HCT116 (cell line): ENCODE measurements around the gene TDRD10. TPM values are rescaled to one million over a fixed set of nuclear protein-coding genes. Genes with fewer than 3 reads are reported as not detected.

Experiments used
- ATAC-seq: fragments of 200-7000 bp; cut with Tn5 transposase; 2 replicates; pipeline ENCODE4 v1.9.1; 2020; ENCODE audit warnings: mild to moderate bottlenecking, moderate library complexity
- BruUV-seq: library from RNA; stranded (reverse); fragments of 400-500 nt; replicated peaks from 2 replicates; lab custom pipeline; 2021; lab: Mats Ljungman, UMichigan
- CTCF ChIA-PET: fragments of 300-600 bp; sonication (Branson Sonifier 250); formaldehyde crosslinking; loops from one replicate; lab custom pipeline; 2021; ENCODE audit warnings: antibody characterized with exemption; lab: Charles Lee
- POLR2A ChIA-PET: fragments of 300-600, 350-600 bp; sonication (Branson Sonifier 250); formaldehyde crosslinking; loops from one replicate; lab custom pipeline; 2021; ENCODE audit warnings: antibody characterized with exemption; lab: Charles Lee
- RAD21 ChIA-PET, 2 experiments: fragments of 300-600 bp; sonication (Branson Sonifier 250); formaldehyde crosslinking; loops; one replicate each; lab custom pipeline; 2023; ENCODE audit warnings: low total read pairs in 2 of 2; ENCODE audit not compliant: uncharacterized antibody in 2 of 2, unreplicated experiment in 2 of 2, low non-redundant PET in 1 of 2; lab: Charles Lee
- DNase-seq: peaks from one replicate; pipeline ENCODE4 v3.0.0-alpha.2; 2010; ENCODE audit warnings: low read depth, low spot score
- H2AFZ ChIP-seq: fragments of 200-600 bp; shearing (Covaris generic), sonication (generic); 2 replicates; pipeline ENCODE4 v1.6.1; 2017; ENCODE audit warnings: low read depth, mixed run types, mixed read lengths, antibody characterized with exemption, low read length; ENCODE audit not compliant: poor library complexity, severe bottlenecking
- H3K27ac ChIP-seq: 2 replicates; pipeline ENCODE4 v1.5.1; 2012; ENCODE audit warnings: low read depth, low read length
- H3K27me3 ChIP-seq: fragments of 200-600 bp; sonication (generic); 2 replicates; pipeline ENCODE4 v1.6.1; 2016; ENCODE audit warnings: mixed run types, low read length, mixed read lengths; ENCODE audit not compliant: insufficient read depth
- H3K36me3 ChIP-seq, 2 experiments: fragments of 200-500 bp in 1 of 2; fragments of 200-600 bp in 1 of 2; sonication (Bioruptor generic) in 1 of 2; sonication (generic) in 1 of 2; 2 replicates each; pipeline versions ENCODE4 v1.5.1 to v1.6.1; 2014 to 2016; ENCODE audit warnings: low read length in 2 of 2, inconsistent platforms in 1 of 2, mixed read lengths in 1 of 2, mixed run types in 1 of 2; ENCODE audit not compliant: insufficient read depth in 2 of 2, control insufficient read depth in 1 of 2
- H3K4me1 ChIP-seq, 2 experiments: fragments of 200-600 bp in 1 of 2; sonication (generic) in 1 of 2; 2 replicates each; pipeline versions ENCODE4 v1.5.1 to v1.6.1; 2012 to 2017; ENCODE audit warnings: low read length in 2 of 2, inconsistent platforms in 1 of 2, mild to moderate bottlenecking in 1 of 2, mixed read lengths in 1 of 2, mixed run types in 1 of 2, moderate library complexity in 1 of 2; ENCODE audit not compliant: insufficient read depth in 2 of 2, control insufficient read depth in 1 of 2
- H3K4me2 ChIP-seq: fragments of 200-600 bp; sonication (generic); 2 replicates; pipeline ENCODE4 v1.6.1; 2017; ENCODE audit warnings: mixed run types, low read length, mixed read lengths
- H3K4me3 ChIP-seq, 2 experiments: fragments of 200-600 bp in 1 of 2; sonication (generic) in 1 of 2; replicated peaks in 1 of 2; 2 replicates each; pipeline ENCODE4 v1.5.1; 2011 to 2016; ENCODE audit warnings: low read length in 2 of 2, control low read depth in 1 of 2, low read depth in 1 of 2, mild to moderate bottlenecking in 1 of 2, mixed read lengths in 1 of 2, mixed run types in 1 of 2
- H3K79me2 ChIP-seq: fragments of 200-600 bp; sonication (generic); 2 replicates; pipeline ENCODE4 v1.6.1; 2017; ENCODE audit warnings: mild to moderate bottlenecking, mixed run types, low read length, moderate library complexity, mixed read lengths; ENCODE audit not compliant: insufficient read depth
- H3K9ac ChIP-seq: fragments of 200-600 bp; sonication (generic); 2 replicates; pipeline ENCODE4 v1.6.1; 2016; ENCODE audit warnings: low read length, mixed read lengths
- H3K9me2 ChIP-seq: fragments of 200-600 bp; sonication (generic), shearing (Covaris generic); 2 replicates; pipeline ENCODE4 v1.6.1; 2017; ENCODE audit warnings: mixed run types, mild to moderate bottlenecking, moderate library complexity; ENCODE audit not compliant: insufficient read depth
- H3K9me3 ChIP-seq, 2 experiments: fragments of 200-500 bp in 1 of 2; fragments of 200-600 bp in 1 of 2; sonication (Bioruptor generic) in 1 of 2; sonication (generic) in 1 of 2; 2 replicates each; pipeline ENCODE4 v1.6.1; 2014 to 2017; ENCODE audit warnings: low read length in 2 of 2, mixed read lengths in 2 of 2, inconsistent platforms in 1 of 2, low read depth in 1 of 2, mild to moderate bottlenecking in 1 of 2, mixed run types in 1 of 2, moderate library complexity in 1 of 2; ENCODE audit not compliant: control insufficient read depth in 1 of 2, insufficient read depth in 1 of 2
- H4K20me1 ChIP-seq: fragments of 200-600 bp; sonication (generic), shearing (Covaris generic); 2 replicates; pipeline ENCODE4 v1.6.1; 2017; ENCODE audit warnings: mixed run types, mild to moderate bottlenecking, moderate library complexity; ENCODE audit not compliant: insufficient read depth
- CBX3 ChIP-seq: IDR thresholded peaks from 2 replicates; pipeline ENCODE4 v1.6.1; 2012; ENCODE audit warnings: low read depth
- CEBPB ChIP-seq: IDR thresholded peaks from 2 replicates; pipeline ENCODE4 v1.6.1; 2012; ENCODE audit warnings: low read depth
- EZH2phosphoT487 ChIP-seq: fragments of 200-600 bp; IDR thresholded peaks from 2 replicates; pipeline ENCODE4 v1.6.1; 2018; ENCODE audit warnings: antibody characterized with exemption, borderline replicate concordance
- FOSL1 ChIP-seq: IDR thresholded peaks from 2 replicates; pipeline ENCODE4 v1.6.1; 2012; ENCODE audit warnings: low read depth
- JUND ChIP-seq: IDR thresholded peaks from 2 replicates; pipeline ENCODE4 v1.6.1; 2012
- POLR2A ChIP-seq: IDR thresholded peaks from 2 replicates; pipeline ENCODE4 v1.7.0; 2011; ENCODE audit warnings: borderline replicate concordance; ENCODE audit not compliant: insufficient read depth, insufficient read length; ENCODE audit errors: extremely low read depth
- POLR2AphosphoS5 ChIP-seq: IDR thresholded peaks from 2 replicates; pipeline ENCODE4 v1.6.1; 2011; ENCODE audit warnings: mild to moderate bottlenecking, low read depth, low read length, moderate library complexity
- REST ChIP-seq: IDR thresholded peaks from 2 replicates; pipeline ENCODE4 v1.6.1; 2012; ENCODE audit warnings: low read depth
- SIN3A ChIP-seq: IDR thresholded peaks from 2 replicates; pipeline ENCODE4 v1.6.1; 2012; ENCODE audit warnings: low read depth
- SP1 ChIP-seq: IDR thresholded peaks from 2 replicates; pipeline ENCODE4 v1.6.1; 2012; ENCODE audit warnings: low read depth
- SRF ChIP-seq: IDR thresholded peaks from 2 replicates; pipeline ENCODE4 v1.6.1; 2012; ENCODE audit warnings: low read depth
- ZNF274 ChIP-seq: fragments of 200-500 bp; sonication (Bioruptor generic); IDR thresholded peaks from 2 replicates; pipeline ENCODE4 v1.6.1; 2014; ENCODE audit warnings: mild to moderate bottlenecking, low read depth, low read length, inconsistent platforms
- intact Hi-C: fragments of 100-400 bp; cut with micrococcal nuclease; formaldehyde crosslinking; loops from 2 replicates; pipeline ENCODE4 v1.10.0; 2022
- total RNA-seq: library from RNA; stranded (reverse); gene quantifications from one replicate; pipeline ENCODE4 v1.2.1, GENCODE V29; 2021; ENCODE audit not compliant: unreplicated experiment

Gene TDRD10
- total RNA-seq, 1 experiment from 2014 or later: not detected

DNA sequence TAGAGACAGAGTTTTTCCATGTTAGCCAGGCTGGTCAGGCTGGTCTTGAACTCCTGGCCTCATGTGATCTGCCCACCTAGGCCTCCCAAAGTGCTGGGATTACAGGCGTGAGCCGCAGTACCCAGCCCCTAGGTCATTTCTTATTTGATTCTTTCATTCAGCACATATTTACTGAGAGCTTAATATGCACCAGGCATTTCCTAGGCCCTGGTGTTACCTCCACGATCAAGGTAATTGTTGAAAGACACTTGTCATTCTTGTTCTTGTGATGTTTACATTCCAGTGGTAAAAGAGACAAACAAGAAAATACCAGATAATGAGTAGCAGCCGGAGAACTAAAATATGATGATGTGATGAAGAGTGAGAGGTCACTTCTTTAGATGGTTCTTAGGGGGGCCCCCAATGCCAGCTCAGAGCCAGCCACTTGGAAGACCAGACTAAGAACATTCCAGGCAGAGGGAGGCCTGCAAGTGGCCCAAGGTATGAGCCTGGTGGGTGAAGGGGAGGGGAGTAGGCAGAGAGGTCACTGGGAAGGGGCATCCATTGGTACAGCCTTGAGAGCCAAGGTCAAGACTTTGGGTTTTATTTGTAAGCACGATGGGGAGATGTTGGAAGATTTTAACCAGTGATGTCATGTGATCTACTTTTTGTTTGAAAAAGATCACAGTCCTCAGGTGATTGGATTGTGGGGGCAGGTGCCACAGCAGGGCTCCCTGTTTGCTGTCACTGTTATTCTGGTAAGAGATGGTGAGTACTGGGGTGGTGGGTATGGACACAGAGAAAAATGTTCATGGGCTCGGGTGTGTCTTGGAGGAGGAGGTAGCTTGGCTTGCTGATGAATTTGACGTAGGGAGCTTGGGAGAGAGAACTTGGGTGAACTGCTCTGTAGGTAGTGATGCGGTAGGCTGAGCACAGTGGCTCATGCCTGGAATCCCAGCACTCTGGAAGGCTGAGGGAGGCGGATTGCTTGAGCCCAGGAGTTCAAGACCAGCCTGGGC is 37.8 kb downstream of the TDRD10 start:
- Histone ChIP-seq H3K27me3 (0 out of 2 replicates have a peak, but pooled peaks cover 6% of the 10 kb centered on the region), H4K20me1 (no peaks in the 10 kb centered on the region), H3K4me3 (no peak overlapping the region), H3K4me1 (peaks cover 0 to 7% of the 10 kb centered on the region in 2 experiments; a peak in 2 of 4 replicates), H3K4me2 (no peak overlapping the region), H3K9me3 (no peaks in the 10 kb centered on the region), H3K9ac (no peak overlapping the region), H3K79me2 (no peaks in the 10 kb centered on the region), H3K9me2 (no peaks in the 10 kb centered on the region), H3K36me3 (no peaks in the 10 kb centered on the region), H3K27ac (no peak overlapping the region), H2AFZ (no peak overlapping the region)
- intact Hi-C loops: loop anchor here (10.0 kb wide), 3 partner anchors 185 to 355 kb away; partner anchors contain the start of genes AQP10 and ATP8B2
- ChIA-PET RAD21 (no interaction called here), CTCF (no interaction called here), POLR2A (no interaction called here)
- BruUV-seq: no TSS peak
- ATAC-seq: no peak
- no peak for TF ChIP-seq SIN3A
- TF ChIP-seq POLR2A: no peak
- no peak for TF ChIP-seq ZNF274
- TF ChIP-seq JUND: no peak
- no peak for TF ChIP-seq EZH2phosphoT487
- TF ChIP-seq FOSL1: no peak
- no peak for DNase-seq

- no TSS peak for BruUV-seq
- H2AFZ ChIP-seq: no peak overlapping the region
- H3K27ac ChIP-seq: no peak overlapping the region
- no peak for DNase-seq
- no peaks in the 10 kb centered on the region for H3K79me2 ChIP-seq
- H3K4me3 ChIP-seq: no peak overlapping the region
- no peak overlapping the region for H3K9ac ChIP-seq
- no peaks in the 10 kb centered on the region for H3K36me3 ChIP-seq
- RAD21 ChIA-PET: no interaction called here
- H3K4me2 ChIP-seq: no peak overlapping the region
- CTCF ChIA-PET: no interaction called here
- H3K4me1 ChIP-seq: peaks cover 0 to 7% of the 10 kb centered on the region in 2 experiments; a peak in 2 of 4 replicates
- intact Hi-C loops: loop anchor here (10.0 kb wide), 3 partner anchors 186 to 356 kb away; partner anchors contain the start of genes AQP10 and ATP8B2
- H3K9me3 ChIP-seq: no peaks in the 10 kb centered on the region
- no peaks in the 10 kb centered on the region for H4K20me1 ChIP-seq
- no peak for ATAC-seq
- POLR2A ChIA-PET: no interaction called here
- H3K9me2 ChIP-seq: no peaks in the 10 kb centered on the region
- H3K27me3 ChIP-seq: 0 out of 2 replicates have a peak, but pooled peaks cover 6% of the 10 kb centered on the region
- TF ChIP-seq CBX3 (no peak), JUND (no peak), ZNF274 (no peak), FOSL1 (no peak), SP1 (no peak), CEBPB (no peak), POLR2A (no peak), EZH2phosphoT487 (no peak), SIN3A (no peak), SRF (no peak), POLR2AphosphoS5 (no peak), REST (no peak)
These were observed 39.2 kb downstream of the TDRD10 start for GRCh38 chr1:154541231-154541630.
